Activated CD8-positive, alpha-beta T cell treated with anti-CD3 and anti-CD28 coated beads for 36 hours (primary cell): ENCODE measurements around the gene CDH2. TPM values are rescaled to one million over a fixed set of nuclear protein-coding genes. Genes with fewer than 3 reads are reported as not detected.

Experiments used
- ATAC-seq: fragments of 200-7000 bp; cut with Tn5 transposase; one replicate; pipeline ENCODE4 v1.10.0; 2021; ENCODE audit warnings: mild to moderate bottlenecking, moderate library complexity
- CTCF ChIA-PET: fragments of 350-600 bp; sonication (Branson Sonifier 250); formaldehyde crosslinking; loops from one replicate; lab custom pipeline; 2021; ENCODE audit warnings: antibody characterized with exemption; lab: Charles Lee
- POLR2A ChIA-PET: fragments of 350-600 bp; sonication (Branson Sonifier 250); formaldehyde crosslinking; loops from one replicate; lab custom pipeline; 2021; ENCODE audit warnings: antibody characterized with exemption; lab: Charles Lee
- DNase-seq: peaks from one replicate; pipeline ENCODE4 v3.0.0-alpha.2; 2020
- H3K27ac Mint-ChIP-seq: one replicate; pipeline ENCODE4 v1.8.0; 2021; ENCODE audit warnings: mild to moderate bottlenecking, mixed read lengths
- H3K27me3 Mint-ChIP-seq: one replicate; pipeline ENCODE4 v1.8.0; 2021; ENCODE audit warnings: mixed read lengths
- H3K36me3 Mint-ChIP-seq: one replicate; pipeline ENCODE4 v1.8.0; 2021; ENCODE audit warnings: low read depth, mixed read lengths
- H3K4me1 Mint-ChIP-seq: one replicate; pipeline ENCODE4 v1.8.0; 2021; ENCODE audit warnings: low read depth, mixed read lengths
- H3K4me3 Mint-ChIP-seq: one replicate; pipeline ENCODE4 v1.8.0; 2021; ENCODE audit warnings: mild to moderate bottlenecking, moderate library complexity, mixed read lengths
- H3K9me3 Mint-ChIP-seq: one replicate; pipeline ENCODE4 v1.8.0; 2021; ENCODE audit warnings: mixed read lengths
- CTCF ChIP-seq: fragments of 200-600 bp; IDR thresholded peaks from one replicate; pipeline ENCODE4 v1.8.0; 2022; ENCODE audit warnings: antibody characterized with exemption, mild to moderate bottlenecking
- intact Hi-C: fragments of 100-400 bp; cut with micrococcal nuclease; formaldehyde crosslinking; loops from one replicate; pipeline ENCODE4 v1.10.0; 2022
- total RNA-seq, 2 experiments: library from RNA; stranded (reverse); gene quantifications; one replicate each; pipeline ENCODE4 v1.2.3, GENCODE V29; 2021

Gene CDH2
- total RNA-seq, 2 experiments from 2014 or later, result 0.18 TPM; not detected in 1

GRCh38 chr18:28168725-28169124 is 8.2 kb downstream of the CDH2 start:
- intact Hi-C loops, result no loop called here
- POLR2A ChIA-PET, result no interaction called here
- no peak overlapping the region for H3K27ac Mint-ChIP-seq
- DNase-seq (no peak), ATAC-seq (no peak)
- H3K36me3 Mint-ChIP-seq, result no peaks in the 10 kb centered on the region
- H3K4me3 Mint-ChIP-seq, result no peak overlapping the region
- no peaks in the 10 kb centered on the region for H3K4me1 Mint-ChIP-seq
- H3K9me3 Mint-ChIP-seq, result peaks cover 2% of the 10 kb centered on the region
- CTCF ChIA-PET, result no interaction called here
- peaks cover 2% of the 10 kb centered on the region for H3K27me3 Mint-ChIP-seq
- no peak for TF ChIP-seq CTCF

- CTCF ChIA-PET, result no interaction called here
- DNase-seq (no peak), ATAC-seq (no peak)
Measured at GRCh38 chr18:28167835-28168349, 9.0 kb downstream of the CDH2 start.

GRCh38 chr18:28164771-28165483 is 12.0 kb downstream of the CDH2 start:
- Mint-ChIP-seq H3K36me3 (no peaks in the 10 kb centered on the region), H3K4me1 (no peaks in the 10 kb centered on the region), H3K4me3 (no peak overlapping the region), H3K9me3 (peaks cover 6% of the 10 kb centered on the region), H3K27me3 (peaks cover 2% of the 10 kb centered on the region), H3K27ac (no peak overlapping the region)
- ChIA-PET POLR2A (no interaction called here), CTCF (no interaction called here)
- ATAC-seq (no peak), DNase-seq (no peak)
- TF ChIP-seq CTCF, result no peak
- intact Hi-C loops, result no loop called here

More at GRCh38 chr18:28167835-28168349, 9.0 kb downstream of the CDH2 start:
- intact Hi-C loops, result no loop called here
- POLR2A ChIA-PET, result no interaction called here
- TF ChIP-seq CTCF, result no peak
- Mint-ChIP-seq H3K27ac (no peak overlapping the region), H3K4me3 (no peak overlapping the region), H3K36me3 (no peaks in the 10 kb centered on the region), H3K4me1 (no peaks in the 10 kb centered on the region), H3K27me3 (peaks cover 2% of the 10 kb centered on the region), H3K9me3 (peaks cover 2% of the 10 kb centered on the region)

GRCh38 chr18:28163201-28163775 is 13.6 kb downstream of the CDH2 start:
- Mint-ChIP-seq H3K9me3 (peaks cover 6% of the 10 kb centered on the region), H3K4me1 (no peaks in the 10 kb centered on the region), H3K27ac (no peak overlapping the region), H3K36me3 (no peaks in the 10 kb centered on the region), H3K27me3 (peaks cover 2% of the 10 kb centered on the region), H3K4me3 (no peak overlapping the region)
- intact Hi-C loops, result no loop called here
- ATAC-seq, result no peak
- POLR2A ChIA-PET, result no interaction called here
- no peak for TF ChIP-seq CTCF
- CTCF ChIA-PET, result no interaction called here
- no peak for DNase-seq
